Gastroesophageal sphincter (tissue), 3 donors: ENCODE results near the gene CHD5.

Experiments used
- EP300 ChIP-seq: sonication (generic); formaldehyde crosslinking; IDR thresholded peaks from one replicate; pipeline ENCODE4 v1.6.1; 2017; ENCODE audit warnings: antibody characterized with exemption, mild to moderate bottlenecking
- POLR2A ChIP-seq, 2 donors: fragments of 450-650 bp; IDR thresholded peaks; one replicate each; pipeline ENCODE4 v1.6.1; 2017; ENCODE audit warnings: antibody characterized with exemption in 2 of 2, mild to moderate bottlenecking in 2 of 2, moderate library complexity in 1 of 2
- TF ChIP-seq, protein P1 (sequence below), 4 experiments: fragments of 200-600 bp in 2 of 4; fragments of 450-650 bp in 2 of 4; sonication (generic) in 1 of 4; IDR thresholded peaks; one replicate each; pipeline ENCODE4 v1.5.1; 2017 to 2019; ENCODE audit warnings: antibody characterized with exemption in 4 of 4, mild to moderate bottlenecking in 2 of 4, moderate library complexity in 2 of 4

GRCh38 chr1:6166655-6167390 is 13.3 kb downstream of the CHD5 start:
- TF ChIP-seq EP300 (no peak), POLR2A (IDR thresholded peaks at IDR 0.05) (no peak)
- TF ChIP-seq, protein P1, sequence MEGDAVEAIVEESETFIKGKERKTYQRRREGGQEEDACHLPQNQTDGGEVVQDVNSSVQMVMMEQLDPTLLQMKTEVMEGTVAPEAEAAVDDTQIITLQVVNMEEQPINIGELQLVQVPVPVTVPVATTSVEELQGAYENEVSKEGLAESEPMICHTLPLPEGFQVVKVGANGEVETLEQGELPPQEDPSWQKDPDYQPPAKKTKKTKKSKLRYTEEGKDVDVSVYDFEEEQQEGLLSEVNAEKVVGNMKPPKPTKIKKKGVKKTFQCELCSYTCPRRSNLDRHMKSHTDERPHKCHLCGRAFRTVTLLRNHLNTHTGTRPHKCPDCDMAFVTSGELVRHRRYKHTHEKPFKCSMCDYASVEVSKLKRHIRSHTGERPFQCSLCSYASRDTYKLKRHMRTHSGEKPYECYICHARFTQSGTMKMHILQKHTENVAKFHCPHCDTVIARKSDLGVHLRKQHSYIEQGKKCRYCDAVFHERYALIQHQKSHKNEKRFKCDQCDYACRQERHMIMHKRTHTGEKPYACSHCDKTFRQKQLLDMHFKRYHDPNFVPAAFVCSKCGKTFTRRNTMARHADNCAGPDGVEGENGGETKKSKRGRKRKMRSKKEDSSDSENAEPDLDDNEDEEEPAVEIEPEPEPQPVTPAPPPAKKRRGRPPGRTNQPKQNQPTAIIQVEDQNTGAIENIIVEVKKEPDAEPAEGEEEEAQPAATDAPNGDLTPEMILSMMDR (IDR thresholded peaks at IDR 0.05), result no peak
